GM19238 (cell line): ENCODE data around the gene TMEM129.
A peak's percentile ranks its signal among the peaks of the same experiment; 100 is the strongest.

Source experiments
- DNase-seq: peaks from one replicate; pipeline ENCODE4 v3.0.0; 2011; ENCODE audit warnings: low spot score; ENCODE audit not compliant: insufficient read length

TMEM129 gene

GRCh38 chr4:1721003-1721665 is at the start of gene TMEM129, which contains the start of gene TACC3:
Gene TMEM129 (minus strand): TSS chr4:1721323. CDS start chr4:1720837, 486 bp downstream.
Gene TACC3 (plus strand): TSS chr4:1721521. CDS start chr4:1723422, 1,901 bp downstream.
- DNase-seq = peak; percentile 99

- DNase-seq = no peak
Observed at GRCh38 chr4:1770791-1771231, 49.7 kb upstream of the TMEM129 start.

GRCh38 chr4:1770245-1770644 is 49.1 kb upstream of the TMEM129 start:
- no peak for DNase-seq

- no peak for DNase-seq
Observed at GRCh38 chr4:1769692-1770091, 48.6 kb upstream of the TMEM129 start.

GRCh38 chr4:1768367-1769034 is 47.4 kb upstream of the TMEM129 start:
- DNase-seq = no peak

- peak; percentile 57 for DNase-seq
Observed at GRCh38 chr4:1767770-1768366, 46.7 kb upstream of the TMEM129 start.

GRCh38 chr4:1767061-1767769 is 46.1 kb upstream of the TMEM129 start:
- no peak for DNase-seq

GRCh38 chr4:1766106-1767060 is 45.3 kb upstream of the TMEM129 start:
- no peak for DNase-seq

- no peak for DNase-seq
Observed at GRCh38 chr4:1765409-1766072, 44.4 kb upstream of the TMEM129 start.

- DNase-seq = no peak
Observed at GRCh38 chr4:1764670-1765069, 43.5 kb upstream of the TMEM129 start.

- no peak for DNase-seq
Observed at GRCh38 chr4:1763550-1764080, 42.5 kb upstream of the TMEM129 start.

- DNase-seq = no peak
Observed at GRCh38 chr4:1763070-1763549, 42.0 kb upstream of the TMEM129 start.

- DNase-seq = no peak
Observed at GRCh38 chr4:1762264-1763010, 41.3 kb upstream of the TMEM129 start.

- no peak for DNase-seq
Observed at GRCh38 chr4:1761130-1761689, 40.1 kb upstream of the TMEM129 start.

- no peak for DNase-seq
Observed at GRCh38 chr4:1760521-1761071, 39.5 kb upstream of the TMEM129 start.

GRCh38 chr4:1759818-1760223 is 38.7 kb upstream of the TMEM129 start:
- no peak for DNase-seq

- DNase-seq = no peak
Observed at GRCh38 chr4:1759170-1759817, 38.2 kb upstream of the TMEM129 start.
